HT1080 (cell line): ENCODE measurements around the gene CHADL. TPM values are rescaled to one million over a fixed set of nuclear protein-coding genes. Genes with fewer than 3 reads are reported as not detected.
A peak's percentile ranks its signal among the peaks of the same experiment; 100 is the strongest.
"Not testable (repeated sequence)": the region's sequence is repeated elsewhere in the genome, so short reads cannot be mapped to it uniquely, and the experiment has no call there.

Experiments
- DNase-seq: peaks from one replicate; pipeline ENCODE4 v3.0.0-alpha.2; 2015; ENCODE audit warnings: low read depth
- polyA plus RNA-seq, 2 experiments: library from polyadenylated mRNA; depleted of rRNA; stranded (reverse); fragments of >200 nt; gene quantifications; 2 replicates each; pipeline ENCODE4 v1.2.3, GENCODE V29; 2015
- total RNA-seq: library from RNA; depleted of rRNA; stranded (reverse); fragments of >200 nt; shearing (Covaris generic); gene quantifications from 2 replicates; pipeline ENCODE4 v1.2.3, GENCODE V29; 2014; rRNA removed

CHADL gene, protein sequence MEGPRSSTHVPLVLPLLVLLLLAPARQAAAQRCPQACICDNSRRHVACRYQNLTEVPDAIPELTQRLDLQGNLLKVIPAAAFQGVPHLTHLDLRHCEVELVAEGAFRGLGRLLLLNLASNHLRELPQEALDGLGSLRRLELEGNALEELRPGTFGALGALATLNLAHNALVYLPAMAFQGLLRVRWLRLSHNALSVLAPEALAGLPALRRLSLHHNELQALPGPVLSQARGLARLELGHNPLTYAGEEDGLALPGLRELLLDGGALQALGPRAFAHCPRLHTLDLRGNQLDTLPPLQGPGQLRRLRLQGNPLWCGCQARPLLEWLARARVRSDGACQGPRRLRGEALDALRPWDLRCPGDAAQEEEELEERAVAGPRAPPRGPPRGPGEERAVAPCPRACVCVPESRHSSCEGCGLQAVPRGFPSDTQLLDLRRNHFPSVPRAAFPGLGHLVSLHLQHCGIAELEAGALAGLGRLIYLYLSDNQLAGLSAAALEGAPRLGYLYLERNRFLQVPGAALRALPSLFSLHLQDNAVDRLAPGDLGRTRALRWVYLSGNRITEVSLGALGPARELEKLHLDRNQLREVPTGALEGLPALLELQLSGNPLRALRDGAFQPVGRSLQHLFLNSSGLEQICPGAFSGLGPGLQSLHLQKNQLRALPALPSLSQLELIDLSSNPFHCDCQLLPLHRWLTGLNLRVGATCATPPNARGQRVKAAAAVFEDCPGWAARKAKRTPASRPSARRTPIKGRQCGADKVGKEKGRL
- not detected in 2 replicates for total RNA-seq
- not detected in 2 replicates for polyA plus RNA-seq (2015; cell fraction: cytosol; rRNA removed)
- not detected in 2 replicates for polyA plus RNA-seq (2015; cell fraction: nucleus; rRNA removed)

DNA sequence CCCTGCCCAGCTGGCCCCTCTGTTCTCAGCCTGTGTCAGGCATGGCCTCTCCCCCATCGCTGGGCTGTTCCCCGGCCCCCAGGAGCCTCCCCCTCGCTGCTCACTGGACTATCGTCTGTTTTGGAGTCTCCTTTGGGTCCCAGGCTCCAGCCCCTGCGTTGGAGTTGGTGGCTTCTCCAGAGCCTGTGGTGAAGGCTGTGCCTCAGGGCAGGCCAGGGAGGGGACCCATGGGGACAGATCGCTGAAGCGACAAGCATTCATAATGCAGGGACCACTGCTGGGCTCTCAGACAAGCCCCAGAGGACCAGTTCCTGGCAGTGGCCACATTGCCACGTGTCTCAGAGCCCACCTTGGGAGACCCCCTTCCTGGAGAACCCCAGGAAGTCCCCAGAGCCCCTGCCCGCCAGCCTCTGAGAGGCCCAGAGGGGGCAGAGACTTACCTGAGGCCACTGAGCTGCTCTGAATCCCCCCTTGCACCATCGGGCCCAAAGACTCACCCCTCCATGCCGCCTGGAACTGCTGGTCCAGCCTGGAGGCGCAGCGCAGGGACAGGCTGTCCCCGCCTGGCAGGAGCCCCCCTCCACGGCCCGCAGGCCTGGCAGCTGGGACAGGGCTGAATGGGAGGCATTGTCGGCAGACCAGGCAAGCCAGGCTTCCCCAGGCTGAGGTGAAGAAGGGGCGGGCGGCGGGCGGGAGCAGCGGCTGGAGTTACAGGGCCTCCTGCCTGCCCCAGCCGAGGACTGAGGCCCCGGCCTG lies at the start of gene CHADL:
Gene CHADL (minus strand): TSS at position 555 of the 756 bp plus-strand sequence. CDS start 50 bp downstream, at position 505.
- DNase-seq = no peak

DNA sequence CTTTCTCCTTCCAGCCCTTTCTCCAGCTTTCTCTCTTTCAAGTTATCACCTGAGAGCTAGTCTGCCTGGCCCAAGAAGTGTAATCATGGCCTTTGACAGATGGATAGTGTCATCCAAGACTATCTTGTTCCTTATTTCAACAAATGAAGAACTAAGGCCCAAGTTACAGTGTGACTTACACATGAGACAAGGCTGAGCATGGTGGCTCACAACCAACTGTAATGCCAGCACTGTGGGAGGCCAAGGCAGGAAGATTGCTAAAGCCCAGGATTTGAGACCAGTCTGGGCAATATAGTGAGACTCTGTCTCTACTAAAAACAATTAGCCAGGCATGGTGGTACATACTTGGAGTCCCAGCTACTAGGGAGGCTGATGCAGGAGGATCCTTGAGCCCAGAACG lies 48.9 kb upstream of the CHADL start:
- DNase-seq = no peak

DNA sequence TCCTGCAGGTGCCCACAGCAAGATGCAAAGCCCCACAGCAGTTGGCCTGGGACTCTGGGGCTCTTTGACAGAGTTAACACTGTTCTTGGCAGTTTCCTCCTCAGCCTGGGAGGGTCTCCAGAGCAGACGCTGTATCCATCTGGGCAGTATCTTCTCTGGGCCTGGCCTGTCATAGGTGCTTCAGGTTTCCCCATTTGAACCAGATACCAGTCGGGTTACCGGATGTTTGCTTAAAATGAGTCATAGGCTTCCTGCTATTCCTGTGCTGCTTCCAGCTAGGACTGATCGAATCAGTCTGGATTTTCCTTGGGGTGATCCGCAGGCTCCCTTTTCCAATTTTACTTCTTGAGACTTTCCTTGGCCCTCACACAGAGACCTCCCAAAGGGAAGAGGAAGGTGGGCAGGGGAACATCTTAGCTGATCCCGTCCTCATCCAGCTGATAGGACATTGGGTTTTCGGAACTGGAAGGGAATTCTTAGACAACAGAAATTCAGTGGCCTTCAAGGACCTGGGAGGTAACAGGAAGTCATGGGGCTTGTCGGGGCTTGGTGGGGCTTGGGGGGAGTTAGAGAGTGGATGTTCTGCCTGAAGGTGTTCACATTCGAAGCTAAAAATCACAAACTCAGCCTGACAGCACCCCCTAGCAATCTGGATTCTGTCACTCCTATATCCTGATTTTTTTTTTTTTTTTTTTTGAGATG lies 47.7 kb upstream of the CHADL start:
- peak; percentile 93 for DNase-seq

DNA sequence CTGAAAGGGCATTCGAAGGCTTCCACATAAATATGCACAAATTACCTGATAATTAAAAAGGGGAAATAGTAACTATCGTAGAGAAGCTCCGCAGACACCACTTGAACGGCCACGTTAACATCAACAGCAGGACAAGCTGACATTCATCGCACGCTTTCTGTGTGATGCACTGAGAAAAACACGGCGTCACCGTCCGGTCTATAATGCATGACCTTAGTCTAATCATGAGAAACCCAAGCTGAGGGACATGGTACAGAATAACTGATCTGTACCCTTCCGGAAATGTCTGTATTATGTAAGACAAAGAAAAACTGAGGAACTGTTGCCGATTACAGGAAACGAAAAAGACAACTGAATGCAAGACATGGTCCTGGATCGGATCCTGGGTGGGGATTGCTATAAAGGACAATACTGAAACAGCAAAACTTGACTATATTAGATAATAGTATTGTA lies 45.9 kb upstream of the CHADL start:
- no peak for DNase-seq

DNA sequence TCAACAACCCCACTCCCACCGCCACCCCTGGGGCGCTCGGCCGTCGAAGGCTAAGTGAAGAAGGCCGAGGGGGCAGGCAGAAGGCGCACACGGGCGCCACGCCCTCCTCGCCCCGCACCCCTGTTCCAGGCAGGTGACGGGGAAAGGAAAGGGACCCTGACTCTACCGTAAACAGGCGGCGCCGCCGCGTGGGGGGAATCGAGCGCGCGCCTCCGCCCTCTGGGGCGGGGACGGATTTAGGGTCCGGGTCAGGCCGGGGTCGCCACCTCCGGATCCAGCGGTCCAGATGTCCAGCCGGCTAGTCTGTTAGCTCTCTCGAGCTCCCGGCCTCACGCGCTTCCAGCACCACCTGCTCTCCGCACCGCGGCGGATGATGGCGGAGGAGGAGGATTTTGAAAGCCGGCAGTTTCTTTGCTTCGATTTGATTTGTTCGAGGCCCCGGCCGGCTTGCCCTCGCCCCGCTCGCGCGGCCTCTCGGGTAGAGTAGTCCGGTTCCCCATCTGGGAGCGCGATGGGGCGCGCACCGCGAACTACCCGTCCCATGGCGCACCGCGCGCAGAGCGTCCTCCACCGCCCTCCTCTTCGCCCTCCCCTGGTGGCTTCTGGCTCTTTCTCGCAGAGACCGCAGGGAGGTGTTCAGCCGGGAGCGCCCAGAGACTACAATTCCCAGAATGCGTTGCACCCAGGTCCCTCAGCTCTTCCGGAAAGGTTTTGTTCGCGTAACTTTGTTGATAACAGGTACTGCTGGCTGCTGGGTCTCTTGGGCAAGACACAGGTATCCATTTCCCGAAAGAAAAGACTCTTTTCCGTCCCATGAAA lies 45.3 kb upstream of the CHADL start, which contains the start of gene RANGAP1:
Gene RANGAP1 (minus strand): TSS at position 368 of the 819 bp plus-strand sequence. CDS start 5,143 bp downstream, outside the sequence.
- peak; percentile 99 for DNase-seq

DNA sequence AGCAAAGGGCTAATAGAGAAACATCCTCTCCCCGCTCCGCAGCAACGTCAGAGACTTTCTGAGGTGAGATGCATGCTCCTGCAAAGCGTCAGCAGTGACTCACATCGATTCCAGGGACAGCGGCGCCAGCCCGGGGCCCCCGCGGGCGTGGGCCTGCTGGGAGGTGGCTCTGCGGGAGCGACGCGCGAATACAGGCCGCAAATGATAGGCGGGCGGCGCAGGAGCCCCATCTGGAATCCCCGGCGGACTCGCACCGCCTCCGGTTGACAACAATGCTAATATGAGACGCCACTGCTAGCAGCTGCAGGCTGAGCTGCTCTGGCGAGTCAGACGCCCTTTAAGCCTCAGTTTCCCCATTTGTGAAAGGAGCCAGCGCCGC lies 44.7 kb upstream of the CHADL start:
- DNase-seq = peak; percentile 88

DNA sequence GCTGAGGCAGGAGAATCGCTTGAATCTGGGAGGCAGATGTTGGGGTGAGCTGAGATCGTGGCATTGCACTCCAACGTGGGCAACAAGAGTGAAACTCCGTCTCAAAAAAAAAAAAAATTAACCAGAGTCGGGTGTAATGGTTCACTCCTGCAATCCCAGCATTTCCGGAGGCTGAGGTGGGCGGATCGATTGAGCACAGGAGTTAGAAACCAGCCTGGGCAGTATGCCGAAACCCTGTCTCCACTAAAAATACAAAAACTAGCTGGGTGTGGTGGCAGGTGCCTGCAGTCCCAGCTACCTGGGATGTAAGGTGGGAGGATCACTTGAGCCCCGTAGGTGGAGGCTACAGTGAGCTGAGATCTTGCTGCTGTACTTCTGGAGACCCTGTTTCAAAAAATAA lies 43.7 kb upstream of the CHADL start:
- no peak for DNase-seq

DNA sequence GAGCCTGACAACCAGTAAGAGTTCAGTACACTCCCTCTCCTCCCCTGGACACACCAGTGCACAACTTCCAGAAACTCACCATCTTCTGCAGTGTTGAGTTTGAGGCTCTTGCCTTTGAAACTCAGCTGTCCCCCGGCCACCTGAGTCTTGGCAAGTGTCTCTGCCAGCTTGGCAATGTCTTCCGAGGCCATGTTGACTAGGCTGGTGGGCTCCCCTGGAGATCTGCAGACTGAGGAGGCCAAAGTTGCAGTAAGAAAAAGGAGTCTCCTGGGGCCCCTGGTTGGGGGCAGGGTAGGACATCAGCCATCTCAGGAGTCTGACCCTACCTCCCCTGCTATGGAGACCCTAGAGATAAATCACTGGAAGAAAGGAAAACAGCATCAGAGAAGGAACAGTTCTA lies 40.1 kb upstream of the CHADL start:
- no peak for DNase-seq

DNA sequence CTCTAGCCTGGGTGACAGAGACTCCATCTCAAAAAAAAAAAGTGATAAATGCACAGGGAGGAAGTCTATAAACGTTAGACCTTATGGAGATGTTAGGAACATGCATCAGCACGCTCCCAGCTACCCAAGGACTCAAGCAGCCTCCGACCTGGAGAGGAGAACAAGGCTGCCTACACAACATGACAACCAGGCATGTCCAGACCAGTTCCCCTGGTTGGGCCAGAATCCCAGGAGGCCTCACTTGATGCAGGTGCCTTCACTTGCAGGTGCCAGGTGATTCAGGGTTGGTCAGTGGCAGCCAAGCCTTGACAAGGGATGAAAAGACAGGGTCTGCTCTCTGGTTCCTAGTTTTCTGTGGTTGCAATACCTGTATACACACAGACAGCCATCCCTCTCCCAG lies 39.3 kb upstream of the CHADL start:
- DNase-seq = no peak

DNA sequence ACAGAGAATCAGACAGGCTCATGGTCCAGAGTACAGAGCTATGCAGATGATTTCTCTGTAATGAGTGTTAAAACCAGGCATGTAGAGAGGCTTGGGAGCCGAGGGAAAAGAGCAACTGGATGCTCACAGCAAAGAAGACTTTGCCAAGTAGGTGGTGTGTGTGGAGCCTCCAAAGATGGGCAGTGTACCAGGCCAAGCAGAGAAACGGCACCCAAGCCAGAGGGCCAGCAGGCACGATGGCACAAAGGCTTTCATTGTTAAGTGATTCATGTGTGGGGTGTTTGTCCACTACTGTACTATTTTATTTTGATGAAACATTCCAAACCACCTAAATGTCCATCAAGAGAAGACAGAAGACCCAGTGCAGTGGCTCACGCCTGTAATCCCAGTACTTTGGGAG lies 34.1 kb upstream of the CHADL start:
- DNase-seq = no peak

DNA sequence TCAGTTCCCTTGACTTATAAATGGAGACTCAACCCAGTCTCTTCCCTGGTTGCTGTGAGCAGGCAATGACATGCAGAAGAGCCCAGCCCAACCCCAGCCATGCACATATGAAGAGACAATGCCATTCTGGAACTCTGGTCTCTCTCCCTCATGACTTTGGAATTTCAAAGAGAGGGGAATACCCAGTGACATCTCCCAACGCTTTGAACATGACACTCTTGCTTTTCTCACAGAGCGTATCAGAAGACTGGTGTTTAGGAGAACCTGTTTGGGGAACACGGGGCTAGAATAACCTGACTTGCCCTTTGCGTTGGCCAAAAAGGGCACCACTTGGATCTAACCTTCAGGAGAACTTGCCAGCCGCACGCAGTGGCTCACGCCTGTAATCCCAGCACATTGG lies 32.4 kb upstream of the CHADL start:
- DNase-seq = no peak

DNA sequence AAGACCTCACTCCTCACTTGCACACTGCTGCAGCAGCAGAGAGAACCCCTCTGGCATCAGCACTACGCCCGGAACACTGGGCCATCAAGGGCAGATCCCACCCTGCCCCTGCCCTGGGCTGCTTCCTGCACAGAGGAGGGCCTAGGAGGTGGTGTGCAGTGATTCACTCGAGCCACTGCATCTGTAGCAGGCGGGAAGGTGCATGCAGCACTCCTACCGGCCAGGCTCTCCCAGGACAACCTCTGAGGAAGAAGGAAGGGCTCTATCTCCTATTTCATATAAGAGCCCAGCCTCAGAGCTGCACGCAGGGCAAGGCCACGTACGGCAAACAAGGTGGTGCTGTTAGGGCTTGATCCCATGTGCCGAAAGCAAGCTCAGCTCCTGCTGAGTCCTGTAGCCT lies 31.1 kb upstream of the CHADL start:
- DNase-seq = no peak

DNA sequence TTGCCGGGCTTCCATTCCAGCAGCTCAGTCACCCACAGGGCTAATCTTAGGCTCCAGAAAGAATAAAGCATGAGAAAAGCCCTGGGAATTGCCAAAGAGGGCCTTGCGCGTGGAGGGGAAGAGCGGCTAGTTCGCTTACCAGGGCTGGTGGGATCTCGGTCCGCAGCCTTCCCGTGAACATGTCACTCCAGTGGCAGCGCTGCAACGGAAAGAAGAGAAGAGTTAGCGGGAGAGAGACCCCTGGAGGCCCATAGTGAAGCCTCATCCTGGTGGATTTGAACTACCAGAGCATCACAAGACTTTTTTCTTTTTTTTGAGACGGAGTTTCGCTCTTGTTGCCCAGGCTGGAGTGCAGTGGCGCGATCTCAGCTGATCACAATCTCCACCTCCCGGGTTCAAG lies 27.2 kb upstream of the CHADL start:
- DNase-seq = no peak

DNA sequence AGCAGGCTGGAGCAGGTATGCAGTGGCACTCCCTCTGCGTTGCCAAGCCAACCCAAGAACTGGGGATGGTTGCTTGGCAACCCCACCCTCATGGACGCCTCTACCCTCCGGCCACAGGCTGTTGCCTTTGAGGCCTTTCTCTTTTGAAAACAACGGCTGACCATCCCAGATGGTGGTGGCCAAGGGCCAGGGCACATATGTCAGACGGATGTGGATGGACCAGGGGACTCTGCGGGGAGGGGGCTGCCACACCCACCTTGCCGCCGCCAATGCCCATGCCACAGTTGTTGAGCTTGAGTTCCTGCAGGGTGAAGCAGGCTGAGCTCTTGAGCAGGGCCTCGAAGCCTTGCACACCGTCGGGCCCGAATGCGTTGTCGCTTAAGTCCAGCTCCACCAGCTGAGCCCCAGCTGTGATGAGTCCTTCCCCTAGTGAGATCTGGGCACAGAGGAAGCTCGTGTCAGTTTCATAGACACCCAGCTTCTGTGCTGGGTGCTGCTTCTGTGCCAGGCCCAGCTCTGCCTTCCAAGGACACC lies 23.7 kb upstream of the CHADL start:
- no peak for DNase-seq

DNA sequence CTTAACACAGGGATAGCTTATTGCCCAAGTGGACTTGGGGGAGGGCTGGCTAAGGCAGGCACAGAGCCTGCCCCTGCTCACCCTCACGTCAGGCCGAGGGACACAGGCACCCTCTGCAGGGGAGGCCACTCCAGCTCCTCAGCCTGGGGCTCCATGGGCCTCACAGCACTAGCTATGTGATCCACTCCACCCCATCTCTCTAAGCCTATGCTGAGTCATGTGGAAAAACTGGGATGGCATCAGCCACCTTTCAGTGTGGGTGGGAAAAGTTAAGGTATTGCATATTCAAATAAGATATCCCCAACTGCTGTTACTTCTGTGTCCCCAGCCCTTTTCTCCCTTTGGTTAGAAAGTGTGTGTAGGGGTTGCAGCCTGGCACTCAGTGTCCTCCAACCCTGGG lies 23.0 kb upstream of the CHADL start:
- DNase-seq = no peak

DNA sequence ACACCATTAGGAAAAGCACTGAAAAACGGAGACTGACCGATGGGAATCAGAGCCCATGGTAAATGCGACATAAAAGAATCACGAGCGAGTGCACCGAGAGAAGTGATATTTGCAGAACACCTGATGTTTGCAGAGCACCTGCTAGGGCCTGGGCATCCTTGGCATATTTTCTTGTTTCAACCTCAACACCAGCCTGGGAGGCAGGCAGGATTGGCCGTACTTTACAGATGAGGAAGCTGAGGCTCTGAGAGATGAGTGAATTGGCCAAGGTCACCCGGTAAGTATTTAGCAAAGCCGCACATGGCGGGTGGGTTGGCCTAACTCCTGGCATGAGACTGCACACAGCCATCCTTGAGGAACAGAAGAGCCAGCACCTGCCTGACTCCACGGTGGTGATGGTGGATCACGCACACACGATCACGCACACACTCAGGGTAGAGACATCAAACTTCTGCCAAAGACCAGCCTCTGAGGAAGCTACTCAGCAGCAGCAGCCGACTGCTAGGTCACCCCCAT lies 21.6 kb upstream of the CHADL start:
- DNase-seq = no peak

DNA sequence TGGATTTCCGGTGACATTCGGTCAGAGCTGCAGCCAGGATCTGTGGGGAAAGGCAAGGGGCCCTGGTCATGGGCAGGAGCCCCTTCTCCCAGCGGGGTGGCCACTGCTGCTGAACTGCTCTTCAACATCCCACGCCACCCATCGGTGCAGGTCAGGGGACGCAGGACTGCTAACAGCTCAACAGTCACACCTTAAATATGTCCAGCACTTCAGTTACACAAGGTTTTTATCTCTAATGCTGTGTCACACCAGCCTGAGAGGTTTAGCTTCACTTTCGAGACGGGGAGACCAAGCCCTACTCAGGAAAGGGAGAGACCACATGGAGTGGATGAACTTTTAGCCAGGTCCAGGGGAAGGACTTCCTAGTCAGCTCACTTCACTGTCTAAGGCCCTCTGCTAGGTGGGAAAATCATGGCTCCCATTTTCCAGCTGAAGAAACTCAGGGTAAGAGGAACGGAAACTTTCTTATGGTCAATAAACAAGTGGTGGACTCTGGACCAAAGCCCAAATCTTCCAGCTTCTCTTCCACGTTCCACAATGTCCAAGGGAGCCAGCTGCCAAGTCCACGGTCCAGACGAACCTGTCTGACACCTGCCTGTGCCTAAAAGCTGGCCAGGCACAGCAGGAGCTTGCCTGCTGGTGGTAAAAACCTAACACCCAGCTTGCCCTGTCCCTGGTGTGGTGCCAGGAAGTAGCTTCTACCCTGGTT lies 21.0 kb upstream of the CHADL start:
- DNase-seq = no peak

DNA sequence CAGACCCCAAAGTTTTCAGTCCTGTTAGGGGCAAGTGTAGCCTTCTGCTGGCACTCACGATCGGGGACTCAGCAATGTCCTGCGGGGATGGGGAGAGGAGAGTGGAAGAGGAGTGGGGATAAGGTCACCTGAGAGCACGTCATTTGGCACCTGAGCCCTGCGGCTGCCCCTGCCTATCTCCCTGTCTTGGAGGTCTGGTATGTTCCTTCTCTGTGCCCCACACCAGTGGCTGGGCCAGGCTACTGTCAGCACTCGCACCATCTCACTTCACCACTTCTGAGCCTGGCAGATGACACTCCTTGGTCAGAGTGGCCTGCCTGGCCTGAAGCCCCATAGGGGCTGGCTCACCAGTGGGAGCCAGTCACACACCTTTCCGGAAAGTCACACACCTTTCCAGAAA lies 20.1 kb upstream of the CHADL start:
- no peak for DNase-seq

DNA sequence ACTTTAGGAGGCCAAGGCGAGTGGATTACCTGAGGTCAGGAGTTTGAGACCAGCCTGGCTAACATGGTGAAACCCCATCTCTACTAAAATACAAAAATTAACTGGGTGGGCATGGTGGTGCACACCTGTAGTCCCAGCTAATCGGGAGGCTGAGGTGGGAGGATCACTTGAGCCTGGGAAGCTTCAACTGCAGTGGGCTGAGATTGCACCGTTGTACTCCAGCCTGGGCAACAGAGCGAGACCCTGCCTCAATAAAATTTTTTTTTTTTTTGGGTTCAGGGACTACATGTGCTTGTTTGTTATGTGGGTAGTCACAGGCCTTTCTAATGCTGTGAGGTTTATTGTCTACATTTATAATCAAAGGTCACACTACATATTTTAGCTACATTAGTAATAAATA lies 19.0 kb upstream of the CHADL start:
- not testable (repeated sequence) for DNase-seq
